GM12892 (cell line): ENCODE results near the gene CDSN.
"Not testable (repeated sequence)": the region's sequence is repeated elsewhere in the genome, so short reads cannot be mapped to it uniquely, and the experiment has no call there.

Experiments used
- DNase-seq: peaks from one replicate; pipeline ENCODE4 v3.0.0; 2011; ENCODE audit not compliant: insufficient read length
- FAIRE-seq: peaks from 2 replicates; lab custom pipeline; 2011; peaks lifted over from hg19 to GRCh38; lab: Jason Lieb, UNC
- POLR2A ChIP-seq: IDR thresholded peaks from 2 replicates; pipeline ENCODE4 v1.6.1; 2011; ENCODE audit warnings: low read depth, low read length, control low read depth
- POLR2AphosphoS5 ChIP-seq: IDR thresholded peaks from 2 replicates; pipeline ENCODE4 v1.6.1; 2011; ENCODE audit warnings: low read depth, low read length, control low read depth
- TAF1 ChIP-seq: IDR thresholded peaks from 2 replicates; pipeline ENCODE4 v1.6.1; 2011; ENCODE audit warnings: low read depth, mild to moderate bottlenecking, control low read depth, low read length, borderline replicate concordance

CDSN gene

DNA sequence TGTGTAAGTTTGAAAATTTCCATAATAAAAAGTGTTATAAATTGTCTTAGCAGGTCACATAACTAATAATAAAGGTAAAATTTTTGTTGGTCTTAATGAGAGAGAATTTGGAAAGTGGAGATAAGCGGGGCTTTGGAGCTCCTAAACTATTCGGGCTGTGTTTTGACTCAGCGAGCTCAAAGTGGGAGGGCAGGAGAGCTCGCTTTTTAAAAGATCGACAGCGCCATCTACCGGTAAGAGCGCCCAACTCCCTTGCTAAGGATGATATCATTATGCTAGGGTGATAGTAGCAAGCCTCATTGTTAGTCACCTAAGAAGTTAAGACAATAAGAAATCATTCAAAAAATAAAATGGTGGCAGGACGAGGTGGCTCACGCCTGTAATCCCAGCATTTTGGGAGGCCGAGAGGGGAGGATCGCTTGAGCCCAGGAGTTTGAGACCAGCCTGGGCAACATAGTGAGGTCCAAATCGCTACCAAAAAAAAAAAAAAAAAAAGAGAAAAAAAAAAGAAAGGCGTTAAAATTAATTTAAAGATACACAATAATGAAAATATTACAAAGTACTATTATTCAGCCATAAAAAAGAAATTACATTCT lies 32.7 kb downstream of the CDSN start:
- TF ChIP-seq TAF1 (no peak), POLR2AphosphoS5 (no peak), POLR2A (no peak)
- DNase-seq (peak; percentile 60), FAIRE-seq (no peak)

DNA sequence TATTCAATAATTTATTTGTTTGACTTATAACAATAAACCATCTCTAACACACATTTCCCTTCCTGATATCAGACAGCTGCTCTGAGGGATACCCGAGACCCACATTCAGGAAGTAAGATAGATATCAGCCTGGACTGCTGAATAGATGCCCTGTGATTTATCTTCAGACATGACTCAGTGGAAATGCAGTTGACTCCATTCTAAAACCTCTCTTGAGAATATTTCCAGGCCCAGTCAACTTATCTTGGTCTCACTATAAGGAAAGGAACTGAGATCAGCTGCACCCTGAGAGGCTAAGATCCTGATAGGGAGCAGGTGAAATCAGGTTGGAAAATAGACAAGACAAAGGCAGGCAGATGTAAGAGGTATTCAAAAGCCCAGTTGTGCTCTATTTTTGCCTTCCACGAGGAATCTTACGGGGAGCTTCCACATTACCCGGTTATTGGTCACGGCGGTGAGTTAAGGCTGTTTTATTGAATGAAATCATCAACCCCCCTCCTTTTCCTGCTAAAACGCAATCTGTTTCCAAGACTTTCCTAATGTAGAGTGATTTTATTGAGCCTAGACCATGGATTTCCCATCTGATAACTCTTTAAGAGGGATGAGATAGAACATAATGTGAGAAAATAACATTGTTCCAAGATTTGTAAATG lies 33.3 kb downstream of the CDSN start:
- no peak for DNase-seq
- TF ChIP-seq POLR2A (no peak), POLR2AphosphoS5 (no peak), TAF1 (no peak)
- no peak for FAIRE-seq

DNA sequence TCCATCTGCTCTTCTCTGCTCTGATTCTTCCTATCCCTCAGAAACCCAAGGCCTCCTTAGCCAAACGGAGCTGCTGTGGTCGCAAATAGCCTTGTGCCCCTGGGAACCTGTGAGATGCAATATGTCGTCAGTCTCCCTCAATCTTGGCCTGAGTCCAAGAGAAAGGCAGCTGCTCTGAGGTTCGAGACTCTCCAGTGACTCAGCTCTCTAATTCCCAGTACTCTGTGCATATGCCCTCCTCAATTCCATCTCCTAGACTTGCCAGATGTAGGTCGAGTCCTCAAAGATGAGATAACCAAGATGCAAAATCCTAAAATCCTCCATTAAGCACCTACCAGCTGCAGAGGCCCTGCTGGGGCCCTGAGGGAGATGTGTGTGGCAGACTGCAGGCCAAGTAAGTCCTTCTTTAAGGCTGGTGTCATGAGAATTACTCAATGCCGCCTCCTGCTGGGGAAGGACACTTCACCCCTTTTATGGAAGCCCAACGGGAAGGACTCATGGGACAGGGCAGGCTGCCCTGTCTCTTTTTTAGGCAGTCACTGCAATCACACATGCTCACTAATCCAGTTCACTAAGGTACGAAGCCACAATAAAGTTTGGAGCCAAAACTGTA lies 36.4 kb downstream of the CDSN start:
- no peak for TF ChIP-seq POLR2AphosphoS5
- no peak for TF ChIP-seq POLR2A
- TF ChIP-seq TAF1, result no peak
- no peak for DNase-seq
- peak; percentile 17 for FAIRE-seq

DNA sequence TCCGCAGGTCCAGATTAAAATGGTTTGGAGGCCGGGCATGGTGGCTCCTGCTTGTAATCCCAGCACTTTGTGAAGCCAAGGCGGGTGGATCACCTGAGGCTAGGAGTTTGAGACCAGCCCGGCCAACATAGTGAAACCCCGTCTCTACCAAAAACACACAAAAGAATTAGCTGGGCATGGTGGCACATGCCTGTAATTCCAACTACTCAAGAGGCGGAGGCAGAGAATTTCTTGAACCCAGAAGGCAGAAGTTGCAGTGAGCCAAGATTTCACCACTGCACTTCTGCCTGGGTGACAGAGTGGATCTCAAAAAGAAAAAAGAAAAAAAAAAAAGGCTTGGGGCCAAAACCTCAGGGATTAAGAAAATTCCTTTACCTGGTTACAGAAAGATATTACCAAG lies 38.4 kb downstream of the CDSN start:
- FAIRE-seq (no peak), DNase-seq (no peak)
- TF ChIP-seq TAF1, result no peak
- no peak for TF ChIP-seq POLR2AphosphoS5
- TF ChIP-seq POLR2A, result no peak

DNA sequence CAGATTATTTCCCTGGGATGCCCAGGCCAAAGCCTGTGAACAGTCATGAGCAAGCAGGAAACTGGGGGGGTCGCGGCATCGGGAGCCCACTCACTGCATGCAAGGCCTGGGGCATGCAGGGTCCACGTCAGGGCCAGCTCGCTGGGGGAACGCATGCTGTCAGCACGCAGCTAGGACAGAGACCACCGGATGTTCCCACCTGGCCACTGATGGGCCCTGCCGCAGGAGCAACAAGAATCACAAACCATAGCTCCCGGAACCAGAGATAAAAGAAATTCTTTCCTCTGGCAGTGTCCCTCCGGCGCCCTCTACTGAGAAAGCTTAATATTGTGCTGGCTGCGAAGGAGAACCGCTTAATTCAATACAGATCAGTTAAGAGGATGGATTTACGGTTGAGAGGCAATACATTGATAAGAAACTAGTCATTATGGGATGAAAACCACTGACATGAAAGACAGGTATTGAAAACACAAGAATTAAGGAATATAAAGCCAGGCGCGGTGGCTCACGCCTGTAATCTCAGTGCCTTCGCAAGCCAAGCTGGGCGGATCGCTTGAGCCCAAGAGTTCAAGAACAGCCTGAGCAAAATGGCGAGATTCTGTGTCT lies 40.5 kb downstream of the CDSN start:
- peak; percentile 35 for DNase-seq
- TF ChIP-seq POLR2AphosphoS5 (no peak), TAF1 (0 out of 2 replicates have a peak, but pooled peaks have one; percentile 17), POLR2A (no peak)
- FAIRE-seq, result no peak

DNA sequence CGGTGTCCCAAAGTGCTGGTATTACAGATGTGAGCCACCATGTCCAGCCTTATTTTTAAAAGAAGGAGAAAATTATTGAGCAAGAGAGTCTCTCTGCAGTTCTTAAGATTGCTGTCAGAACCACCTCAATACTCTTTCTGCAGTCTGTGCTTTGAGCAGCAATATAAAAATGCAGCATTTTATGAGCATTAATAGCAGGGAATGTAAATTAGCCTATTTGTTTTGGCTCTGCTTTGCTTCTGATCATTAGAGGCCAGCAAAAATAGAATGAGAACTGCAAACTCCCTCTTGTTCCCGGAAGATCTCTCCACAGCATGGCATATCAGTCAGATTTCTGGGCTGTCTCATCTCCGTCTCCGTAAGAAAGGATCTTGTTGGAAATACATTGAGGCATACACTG lies 43.6 kb downstream of the CDSN start:
- DNase-seq, result no peak
- no peak for FAIRE-seq
- TF ChIP-seq POLR2AphosphoS5, result no peak
- no peak for TF ChIP-seq TAF1
- no peak for TF ChIP-seq POLR2A

GRCh38 chr6:31075528-31075927 lies 44.7 kb downstream of the CDSN start:
- TF ChIP-seq POLR2A, result no peak
- DNase-seq, result no peak
- FAIRE-seq, result no peak

DNA sequence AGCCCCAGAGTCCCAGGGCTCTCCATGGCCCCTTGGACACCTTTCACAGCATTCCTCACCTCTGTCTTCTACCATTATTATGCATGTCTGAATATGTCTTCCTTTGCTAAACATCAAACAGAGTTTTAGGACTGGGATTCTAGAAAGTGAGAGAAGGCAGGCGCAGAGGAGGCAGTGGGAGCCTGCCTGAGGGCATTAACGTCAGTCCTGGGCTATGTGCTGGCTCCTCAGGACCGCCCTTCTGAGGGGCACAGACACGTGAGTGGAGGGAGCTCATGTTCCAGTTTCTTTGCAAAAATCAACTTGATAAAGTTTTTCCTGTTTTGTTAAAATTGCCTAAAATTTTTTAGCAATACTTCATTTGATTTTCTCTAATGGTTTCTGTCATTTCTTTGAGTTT lies 45.8 kb downstream of the CDSN start:
- no peak for TF ChIP-seq POLR2AphosphoS5
- TF ChIP-seq TAF1, result no peak
- no peak for TF ChIP-seq POLR2A
- no peak for DNase-seq
- no peak for FAIRE-seq

DNA sequence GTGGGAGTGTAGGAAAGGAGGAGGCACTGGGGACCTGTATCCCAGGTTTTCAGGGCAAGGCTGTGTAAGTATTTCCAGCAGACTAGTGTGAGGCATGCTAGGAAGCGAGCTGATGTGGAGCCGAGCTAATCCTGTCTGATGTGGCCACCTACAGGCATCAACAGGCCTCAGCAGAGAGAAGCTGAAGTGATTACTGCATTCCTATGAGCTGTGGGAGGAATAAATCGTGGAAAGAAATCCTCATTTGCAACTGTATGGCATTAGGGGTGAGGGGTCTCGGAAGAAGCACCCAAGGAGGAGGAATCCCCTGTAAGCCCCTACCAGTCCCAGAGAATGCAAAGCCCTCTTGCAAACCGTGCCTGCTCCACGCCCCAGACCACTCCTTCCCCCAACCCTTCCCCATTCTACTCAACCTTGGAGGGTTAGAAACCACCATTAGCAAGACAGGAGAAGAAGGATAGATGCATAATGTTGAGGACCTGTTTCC lies 49.5 kb downstream of the CDSN start:
- no peak for TF ChIP-seq POLR2A
- no peak for TF ChIP-seq POLR2AphosphoS5
- TF ChIP-seq TAF1, result no peak
- FAIRE-seq, result peak; percentile 61
- no peak for DNase-seq

DNA sequence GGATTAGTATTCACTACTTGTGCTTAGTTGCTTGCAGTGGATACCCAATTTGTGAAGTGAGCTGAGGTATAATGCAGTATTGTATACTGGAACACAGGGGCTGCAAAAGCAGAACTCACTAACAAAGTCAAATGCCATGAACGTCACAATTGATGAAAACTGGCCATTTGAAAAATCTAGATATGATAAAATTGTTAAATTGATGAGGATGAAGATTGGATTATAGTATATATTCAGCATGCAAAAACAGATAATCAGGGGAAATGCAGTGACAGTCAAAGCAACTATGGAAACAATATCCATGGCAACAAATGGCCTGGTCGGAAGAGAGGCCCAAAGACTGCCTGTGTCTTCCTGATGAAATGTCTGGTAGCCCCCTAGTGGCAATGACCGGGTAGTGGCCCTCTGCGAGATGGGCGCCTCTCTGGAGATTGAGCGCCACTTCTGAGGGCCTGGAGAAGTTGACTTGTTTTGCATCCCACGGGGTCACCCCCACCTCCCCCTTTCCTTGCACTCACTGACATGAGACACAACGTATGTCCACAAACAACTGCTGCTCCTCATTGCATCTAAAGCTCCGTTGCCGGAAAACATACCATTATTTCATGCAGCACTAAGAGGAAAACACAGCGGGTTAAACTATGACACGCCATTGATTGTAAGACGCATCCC lies 51.4 kb downstream of the CDSN start:
- DNase-seq, result peak; percentile 44
- peak; percentile 83 for FAIRE-seq
- no peak for TF ChIP-seq POLR2AphosphoS5
- TF ChIP-seq POLR2A, result no peak
- TF ChIP-seq TAF1, result no peak

DNA sequence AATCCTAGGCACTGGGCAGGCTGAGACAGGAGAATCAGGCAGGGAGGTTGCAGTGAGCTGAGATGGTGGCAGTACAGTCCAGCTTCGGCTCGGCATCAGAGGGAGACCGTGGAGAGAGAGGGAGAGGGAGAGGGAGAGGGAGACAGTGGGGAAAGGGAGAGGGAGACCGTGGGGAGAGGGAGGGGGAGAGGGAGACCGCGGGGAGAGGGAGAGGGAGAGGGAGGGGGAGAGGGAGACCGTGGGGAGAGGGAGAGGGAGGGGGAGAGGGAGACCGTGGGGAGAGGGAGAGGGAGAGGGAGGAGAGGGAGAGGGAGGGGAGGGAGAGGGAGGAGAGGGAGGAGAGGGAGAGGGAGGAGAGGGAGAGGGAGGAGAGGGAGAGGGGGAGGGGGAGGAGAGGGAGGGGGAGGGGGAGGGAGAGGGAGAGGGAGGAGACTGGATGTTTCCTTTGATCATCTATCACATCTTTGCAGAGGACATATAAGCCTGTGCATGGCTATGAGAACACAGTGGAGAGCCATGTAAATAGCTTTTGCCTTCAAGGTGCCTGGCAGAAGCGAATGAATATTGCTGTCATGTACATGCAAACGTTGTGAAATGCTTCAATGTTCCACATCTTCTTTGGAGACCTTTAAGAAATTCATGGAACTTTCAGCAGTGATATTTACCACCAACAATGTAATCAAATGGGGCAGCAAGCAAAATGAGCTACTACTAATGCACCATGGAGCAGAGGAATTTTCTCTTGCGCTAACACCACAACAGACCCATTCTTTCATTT lies 52.2 kb downstream of the CDSN start:
- FAIRE-seq, DNase-seq: not testable (repeated sequence)

GRCh38 chr6:31067028-31067427 lies 53.2 kb downstream of the CDSN start:
- FAIRE-seq, DNase-seq: not testable (repeated sequence)
